Measurements from ENCODE around the gene PPY.
"Not testable (repeated sequence)": the region's sequence is repeated elsewhere in the genome, so short reads cannot be mapped to it uniquely, and the experiment has no call there.

The PPY gene

GRCh38 chr17:43961954-43962353 lies 19.7 kb upstream of the PPY start:
- H2AFZ ChIP-seq (ENCODE audit: low read length) = no peak overlapping the region
- TF ChIP-seq, protein P1, sequence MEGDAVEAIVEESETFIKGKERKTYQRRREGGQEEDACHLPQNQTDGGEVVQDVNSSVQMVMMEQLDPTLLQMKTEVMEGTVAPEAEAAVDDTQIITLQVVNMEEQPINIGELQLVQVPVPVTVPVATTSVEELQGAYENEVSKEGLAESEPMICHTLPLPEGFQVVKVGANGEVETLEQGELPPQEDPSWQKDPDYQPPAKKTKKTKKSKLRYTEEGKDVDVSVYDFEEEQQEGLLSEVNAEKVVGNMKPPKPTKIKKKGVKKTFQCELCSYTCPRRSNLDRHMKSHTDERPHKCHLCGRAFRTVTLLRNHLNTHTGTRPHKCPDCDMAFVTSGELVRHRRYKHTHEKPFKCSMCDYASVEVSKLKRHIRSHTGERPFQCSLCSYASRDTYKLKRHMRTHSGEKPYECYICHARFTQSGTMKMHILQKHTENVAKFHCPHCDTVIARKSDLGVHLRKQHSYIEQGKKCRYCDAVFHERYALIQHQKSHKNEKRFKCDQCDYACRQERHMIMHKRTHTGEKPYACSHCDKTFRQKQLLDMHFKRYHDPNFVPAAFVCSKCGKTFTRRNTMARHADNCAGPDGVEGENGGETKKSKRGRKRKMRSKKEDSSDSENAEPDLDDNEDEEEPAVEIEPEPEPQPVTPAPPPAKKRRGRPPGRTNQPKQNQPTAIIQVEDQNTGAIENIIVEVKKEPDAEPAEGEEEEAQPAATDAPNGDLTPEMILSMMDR (conservative IDR thresholded peaks at IDR 0.05; ENCODE audit: low read length) = no peak
- no peak for TF ChIP-seq EZH2phosphoT487 (IDR thresholded peaks at IDR 0.05; ENCODE audit: borderline replicate concordance)
- no peaks in the 10 kb centered on the region for H3K9me2 ChIP-seq (replicated peaks; ENCODE audit: low read depth, low read length)
- no peaks in the 10 kb centered on the region for H3K79me2 ChIP-seq (ENCODE audit: insufficient read depth, low read length)
- no peak overlapping the region for H3K4me2 ChIP-seq (ENCODE audit: low read depth, low read length, poor library complexity, severe bottlenecking)
- H3K9me3 ChIP-seq (ENCODE audit: insufficient read depth, low read depth, low read length) = no peaks in the 10 kb centered on the region
- no peaks in the 10 kb centered on the region for H3F3A ChIP-seq (ENCODE audit: low read depth)
- H3K4me3 ChIP-seq (ENCODE audit: low read length, poor library complexity, severe bottlenecking) = no peak overlapping the region
- H3K4me1 ChIP-seq (ENCODE audit: insufficient read depth, low read length, poor library complexity, severe bottlenecking) = no peaks in the 10 kb centered on the region
- H3K27me3 ChIP-seq (ENCODE audit: insufficient read depth, low read length, poor library complexity, severe bottlenecking) = no peaks in the 10 kb centered on the region
- H3K36me3 ChIP-seq (ENCODE audit: insufficient read depth, low read length) = no peaks in the 10 kb centered on the region
- H3K9ac ChIP-seq (ENCODE audit: low read depth, low read length, poor library complexity, severe bottlenecking) = no peak overlapping the region
- H4K20me1 ChIP-seq (ENCODE audit: insufficient read depth, low read length, poor library complexity, severe bottlenecking) = no peaks in the 10 kb centered on the region

DNA sequence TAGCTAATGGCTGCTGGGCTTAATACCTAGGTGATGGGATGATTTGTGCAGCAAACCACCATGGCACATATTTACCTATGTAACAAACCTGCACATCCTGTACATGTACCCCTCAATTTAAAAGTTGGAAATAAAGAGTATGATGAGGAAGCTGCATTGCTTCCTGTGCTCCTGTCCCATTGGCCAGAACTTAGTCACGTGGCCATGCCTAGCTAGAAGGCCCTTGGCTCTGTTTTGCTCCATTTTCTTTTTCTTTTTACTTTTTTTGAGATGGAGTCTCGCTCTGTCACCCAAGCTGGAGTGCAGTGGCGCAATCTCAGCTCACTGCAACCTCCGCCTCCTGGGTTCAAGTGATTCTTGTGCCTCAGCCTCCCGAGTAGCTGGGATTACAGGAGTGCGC lies 19.0 kb upstream of the PPY start:
- H3K79me2 ChIP-seq (ENCODE audit: insufficient read depth, low read length) = not testable (repeated sequence)

DNA sequence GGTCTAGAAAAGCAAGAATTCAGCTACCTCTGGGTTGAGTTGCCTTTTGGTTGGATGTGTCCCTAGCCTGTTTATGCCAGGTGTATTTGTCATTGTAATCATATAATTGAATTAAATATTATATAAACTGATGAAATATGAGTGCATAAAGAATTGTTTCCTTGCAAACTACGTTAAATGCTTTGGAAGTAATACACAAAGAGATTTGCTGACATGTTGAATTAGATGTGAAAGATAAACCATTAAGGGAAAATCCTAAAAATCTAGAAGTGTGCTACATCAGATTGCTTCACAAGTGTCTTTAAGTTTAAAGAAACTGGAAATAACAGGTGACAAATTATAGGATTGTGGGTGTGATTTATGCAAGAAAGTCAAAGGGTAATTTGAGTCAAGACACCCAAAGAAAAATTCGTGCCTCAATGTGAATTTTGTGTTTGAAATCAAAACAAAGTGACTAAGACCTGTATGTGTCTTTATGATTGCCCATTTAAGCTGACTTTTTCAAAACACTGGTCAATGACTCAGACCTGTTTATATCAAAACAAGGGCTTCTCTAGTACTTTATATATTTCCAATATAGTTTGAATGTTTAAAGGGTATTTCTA lies 16.6 kb upstream of the PPY start:
- no peak overlapping the region for H3K4me3 ChIP-seq (ENCODE audit: low read length, poor library complexity, severe bottlenecking)
- no peaks in the 10 kb centered on the region for H3K9me2 ChIP-seq (replicated peaks; ENCODE audit: low read depth, low read length)
- H3K27me3 ChIP-seq (ENCODE audit: insufficient read depth, low read length, poor library complexity, severe bottlenecking) = no peaks in the 10 kb centered on the region
- no peaks in the 10 kb centered on the region for H3K36me3 ChIP-seq (ENCODE audit: insufficient read depth, low read length)
- H2AFZ ChIP-seq (ENCODE audit: low read length) = no peak overlapping the region
- H4K20me1 ChIP-seq (ENCODE audit: insufficient read depth, low read length, poor library complexity, severe bottlenecking) = no peaks in the 10 kb centered on the region
- no peaks in the 10 kb centered on the region for H3K4me1 ChIP-seq (ENCODE audit: insufficient read depth, low read length, poor library complexity, severe bottlenecking)
- no peak for TF ChIP-seq EZH2phosphoT487 (IDR thresholded peaks at IDR 0.05; ENCODE audit: borderline replicate concordance)
- TF ChIP-seq, protein P1 (conservative IDR thresholded peaks at IDR 0.05; ENCODE audit: low read length) = no peak
- H3K79me2 ChIP-seq (ENCODE audit: insufficient read depth, low read length) = no peaks in the 10 kb centered on the region
- no peaks in the 10 kb centered on the region for H3F3A ChIP-seq (ENCODE audit: low read depth)
- no peak overlapping the region for H3K9ac ChIP-seq (ENCODE audit: low read depth, low read length, poor library complexity, severe bottlenecking)
- no peak overlapping the region for H3K4me2 ChIP-seq (ENCODE audit: low read depth, low read length, poor library complexity, severe bottlenecking)
- H3K9me3 ChIP-seq (ENCODE audit: insufficient read depth, low read depth, low read length) = no peaks in the 10 kb centered on the region

More for the DNA sequence above, 19.0 kb upstream of the PPY start:
- H3K9ac ChIP-seq (ENCODE audit: low read depth, low read length, poor library complexity, severe bottlenecking); H3K27me3 ChIP-seq (ENCODE audit: insufficient read depth, low read length, poor library complexity, severe bottlenecking); H3K4me1 ChIP-seq (ENCODE audit: insufficient read depth, low read length, poor library complexity, severe bottlenecking); H3K9me3 ChIP-seq (ENCODE audit: insufficient read depth, low read depth, low read length); H3F3A ChIP-seq (ENCODE audit: low read depth); H2AFZ ChIP-seq (ENCODE audit: low read length); H3K4me2 ChIP-seq (ENCODE audit: low read depth, low read length, poor library complexity, severe bottlenecking); H4K20me1 ChIP-seq (ENCODE audit: insufficient read depth, low read length, poor library complexity, severe bottlenecking); H3K4me3 ChIP-seq (ENCODE audit: low read length, poor library complexity, severe bottlenecking); H3K36me3 ChIP-seq (ENCODE audit: insufficient read depth, low read length); H3K9me2 ChIP-seq (replicated peaks; ENCODE audit: low read depth, low read length): not testable (repeated sequence)

- no peaks in the 10 kb centered on the region for H3K9me3 ChIP-seq (ENCODE audit: insufficient read depth, low read depth, low read length)
- H3K4me3 ChIP-seq (ENCODE audit: low read length, poor library complexity, severe bottlenecking) = no peak overlapping the region
- H3K4me1 ChIP-seq (ENCODE audit: insufficient read depth, low read length, poor library complexity, severe bottlenecking) = no peaks in the 10 kb centered on the region
- no peaks in the 10 kb centered on the region for H3K36me3 ChIP-seq (ENCODE audit: insufficient read depth, low read length)
- H3K27me3 ChIP-seq (ENCODE audit: insufficient read depth, low read length, poor library complexity, severe bottlenecking) = no peaks in the 10 kb centered on the region
- H2AFZ ChIP-seq (ENCODE audit: low read length) = no peak overlapping the region
- H3K9ac ChIP-seq (ENCODE audit: low read depth, low read length, poor library complexity, severe bottlenecking) = no peak overlapping the region
- H4K20me1 ChIP-seq (ENCODE audit: insufficient read depth, low read length, poor library complexity, severe bottlenecking) = no peaks in the 10 kb centered on the region
- no peak overlapping the region for H3K4me2 ChIP-seq (ENCODE audit: low read depth, low read length, poor library complexity, severe bottlenecking)
- H3F3A ChIP-seq (ENCODE audit: low read depth) = no peaks in the 10 kb centered on the region
- no peaks in the 10 kb centered on the region for H3K9me2 ChIP-seq (replicated peaks; ENCODE audit: low read depth, low read length)
- H3K79me2 ChIP-seq (ENCODE audit: insufficient read depth, low read length) = no peaks in the 10 kb centered on the region
- TF ChIP-seq, protein P1 (conservative IDR thresholded peaks at IDR 0.05; ENCODE audit: low read length) = no peak
- no peak for TF ChIP-seq EZH2phosphoT487 (IDR thresholded peaks at IDR 0.05; ENCODE audit: borderline replicate concordance)
Observed at GRCh38 chr17:43956222-43956621, 13.9 kb upstream of the PPY start.
